Left ventricle myocardium superior (tissue), 1 donor: ENCODE measurements around the gene AFDN. TPM values are rescaled to one million over a fixed set of nuclear protein-coding genes. Genes with fewer than 3 reads are reported as not detected.

Experiments used
- ATAC-seq: fragments of 200-7000 bp; cut with Tn5 transposase; one replicate; pipeline ENCODE4 v1.9.1; 2020; ENCODE audit warnings: mild to moderate bottlenecking, moderate library complexity
- DNase-seq: peaks from one replicate; pipeline ENCODE4 v3.0.0-alpha.2; 2020
- intact Hi-C: fragments of 100-400 bp; cut with micrococcal nuclease; formaldehyde crosslinking; loops from one replicate; pipeline ENCODE4 v1.11.0; 2022
- total RNA-seq: library from RNA; stranded (reverse); fragmentation: NEBNext Ultra II Directional; extraction: Animal tissue kit (Norgen Biotek cat#: 25700); gene quantifications from one replicate; pipeline ENCODE4 v1.2.1, GENCODE V29; 2021
- donor health status: DM: no; HTN: yes; CAD: no; lungs with severe emphysema.

Gene AFDN
- total RNA-seq, 1 donor from 2014 or later = 52.6 TPM

GRCh38 chr6:167807756-167808155, 19.0 kb upstream of the AFDN start:
- DNase-seq = no peak
- intact Hi-C loops = no loop called here
- no peak for ATAC-seq

- ATAC-seq (no peak), DNase-seq (no peak)
- intact Hi-C loops = no loop called here
Observed at GRCh38 chr6:167811040-167811439, 15.7 kb upstream of the AFDN start.

GRCh38 chr6:167811442-167812087, 15.1 kb upstream of the AFDN start:
- intact Hi-C loops = no loop called here
- DNase-seq (no peak), ATAC-seq (no peak)

- intact Hi-C loops = no loop called here
- DNase-seq (no peak), ATAC-seq (no peak)
Observed at GRCh38 chr6:167812088-167812487, 14.6 kb upstream of the AFDN start.

- DNase-seq = no peak
- intact Hi-C loops = no loop called here
- no peak for ATAC-seq
Observed at GRCh38 chr6:167815296-167815980, 11.3 kb upstream of the AFDN start.

- intact Hi-C loops = no loop called here
- no peak for ATAC-seq
Observed at GRCh38 chr6:167817016-167817415, 9.7 kb upstream of the AFDN start.

GRCh38 chr6:167817729-167818128, 9.0 kb upstream of the AFDN start:
- intact Hi-C loops = no loop called here
- no peak for DNase-seq

More at GRCh38 chr6:167817016-167817415, 9.7 kb upstream of the AFDN start:
- DNase-seq = no peak

GRCh38 chr6:167819576-167819975, 7.1 kb upstream of the AFDN start:
- intact Hi-C loops = no loop called here
- ATAC-seq (no peak), DNase-seq (no peak)

More at GRCh38 chr6:167817729-167818128, 9.0 kb upstream of the AFDN start:
- no peak for ATAC-seq

GRCh38 chr6:167820681-167821080, 6.0 kb upstream of the AFDN start:
- DNase-seq = no peak
- intact Hi-C loops = no loop called here
- no peak for ATAC-seq

GRCh38 chr6:167824591-167825331, 1.9 kb upstream of the AFDN start:
- intact Hi-C loops = no loop called here
- no peak for DNase-seq
- no peak for ATAC-seq

- peak; percentile 65 for ATAC-seq
- intact Hi-C loops = no loop called here
- peak; percentile 63 for DNase-seq
Observed at GRCh38 chr6:167825332-167826229, 1.1 kb upstream of the AFDN start.

- ATAC-seq (peak; percentile 92), DNase-seq (peak; percentile 88)
- intact Hi-C loops = no loop called here
Observed at GRCh38 chr6:167826230-167826895, 348 bp upstream of the AFDN start.

GRCh38 chr6:167827583-167828324, 1.0 kb downstream of the AFDN start:
- ATAC-seq = peak; percentile 32
- peak; percentile 59 for DNase-seq
- intact Hi-C loops = no loop called here

GRCh38 chr6:167828325-167828956, 1.7 kb downstream of the AFDN start:
- intact Hi-C loops = no loop called here
- DNase-seq = no peak
- no peak for ATAC-seq

- ATAC-seq = no peak
- DNase-seq = no peak
- intact Hi-C loops = no loop called here
Observed at GRCh38 chr6:167829513-167829912, 2.8 kb downstream of the AFDN start.

- intact Hi-C loops = no loop called here
- DNase-seq (no peak), ATAC-seq (no peak)
Observed at GRCh38 chr6:167831281-167831828, 4.6 kb downstream of the AFDN start.
